Spinal cord (tissue), 10 donors: ENCODE results near the gene TMEM220. TPM values are rescaled to one million over a fixed set of nuclear protein-coding genes. Genes with fewer than 3 reads are reported as not detected.

Experiments
- DNase-seq, 6 donors: peaks; one replicate each; pipeline versions ENCODE4 v3.0.0 to v3.0.0-alpha.2; 2013 to 2015; ENCODE audit warnings: low spot score in 6 of 6, low read depth in 4 of 6
- H3K27ac ChIP-seq: one replicate; pipeline ENCODE4 v1.5.1; 2013; ENCODE audit warnings: low read depth, low read length, control low read depth
- H3K27me3 ChIP-seq: one replicate; pipeline ENCODE4 v1.6.1; 2013; ENCODE audit warnings: low read length; ENCODE audit not compliant: control insufficient read depth, insufficient read depth
- H3K36me3 ChIP-seq: one replicate; pipeline ENCODE4 v1.6.1; 2013; ENCODE audit warnings: low read length; ENCODE audit not compliant: control insufficient read depth, insufficient read depth
- H3K4me1 ChIP-seq: one replicate; pipeline ENCODE4 v1.6.1; 2013; ENCODE audit warnings: low read length; ENCODE audit not compliant: control insufficient read depth, insufficient read depth
- H3K4me3 ChIP-seq: one replicate; pipeline ENCODE4 v1.5.1; 2013; ENCODE audit warnings: low read depth, low read length, control low read depth
- H3K9me3 ChIP-seq: one replicate; pipeline ENCODE4 v1.6.1; 2013; ENCODE audit warnings: low read length; ENCODE audit not compliant: control insufficient read depth, insufficient read depth
- WGBS: methylation state at CpG from one replicate; pipeline ENCODE4 v1.1.5; 2013; ENCODE audit warnings: missing lambda C conversion rate; ENCODE audit not compliant: insufficient coverage; 5-methylcytosine and 5-hydroxymethylcytosine counted together
- polyA plus RNA-seq, 2 donors: library from polyadenylated mRNA; unstranded; fragments of 120-200 nt; gene quantifications; one replicate each; pipeline ENCODE4 v1.2.1, GENCODE V29; 2013; ENCODE audit not compliant: insufficient read length in 2 of 2
- total RNA-seq, 2 donors: library from RNA; depleted of rRNA in 1 of 2; stranded (reverse); fragments of 120-200 nt in 1 of 2; fragments of >200 nt in 1 of 2; gene quantifications; one replicate each; pipeline versions ENCODE4 v1.2.3 to v1.2.4, GENCODE V29; 2013 to 2014
- donor health status: healthy.

TMEM220 gene
- total and polyA plus RNA-seq, 4 donors: 2.6 to 8.3 (median 7.2) TPM

- H3K9me3 ChIP-seq: no peaks in the 10 kb centered on the region
- no peaks in the 10 kb centered on the region for H3K36me3 ChIP-seq
- H3K27me3 ChIP-seq: no peaks in the 10 kb centered on the region
- peaks cover 12% of the 10 kb centered on the region for H3K4me1 ChIP-seq
- no peak for DNase-seq
- H3K4me3 ChIP-seq: no peak overlapping the region
- no peak overlapping the region for H3K27ac ChIP-seq
- 100% methylated on average over 1 of the region's 6 CpGs for WGBS
These were observed 15.4 kb upstream of the TMEM220 start for GRCh38 chr17:10745231-10745630.

DNA sequence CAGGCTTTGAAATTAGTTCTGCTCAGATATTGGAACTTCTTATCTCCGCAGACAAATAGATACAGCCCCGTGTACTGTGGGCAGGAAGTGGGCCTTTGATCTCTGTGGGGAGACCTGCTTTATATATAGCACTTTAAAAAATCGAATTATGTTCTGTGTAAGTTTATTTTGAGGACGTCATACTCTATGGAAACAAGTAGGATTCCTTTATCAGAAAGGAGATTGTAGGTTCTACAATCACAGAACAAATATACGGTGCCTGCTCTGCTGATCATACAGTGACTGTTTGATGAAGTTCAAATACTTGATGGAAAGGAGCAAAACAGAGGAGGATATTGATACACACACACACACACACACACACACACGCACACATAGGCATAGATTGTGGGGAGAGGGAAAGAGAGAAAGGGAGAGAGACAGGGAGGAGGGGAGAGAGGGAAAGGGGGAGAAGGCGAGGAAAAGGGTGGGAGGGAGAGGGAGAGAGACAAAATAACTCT is 14.7 kb upstream of the TMEM220 start:
- no peaks in the 10 kb centered on the region for H3K9me3 ChIP-seq
- DNase-seq: no peak
- no peak overlapping the region for H3K27ac ChIP-seq
- peaks cover 10% of the 10 kb centered on the region for H3K4me1 ChIP-seq
- no peak overlapping the region for H3K4me3 ChIP-seq
- H3K27me3 ChIP-seq: no peaks in the 10 kb centered on the region
- WGBS: 60% methylated on average over 1 of the region's 7 CpGs
- no peaks in the 10 kb centered on the region for H3K36me3 ChIP-seq

DNA sequence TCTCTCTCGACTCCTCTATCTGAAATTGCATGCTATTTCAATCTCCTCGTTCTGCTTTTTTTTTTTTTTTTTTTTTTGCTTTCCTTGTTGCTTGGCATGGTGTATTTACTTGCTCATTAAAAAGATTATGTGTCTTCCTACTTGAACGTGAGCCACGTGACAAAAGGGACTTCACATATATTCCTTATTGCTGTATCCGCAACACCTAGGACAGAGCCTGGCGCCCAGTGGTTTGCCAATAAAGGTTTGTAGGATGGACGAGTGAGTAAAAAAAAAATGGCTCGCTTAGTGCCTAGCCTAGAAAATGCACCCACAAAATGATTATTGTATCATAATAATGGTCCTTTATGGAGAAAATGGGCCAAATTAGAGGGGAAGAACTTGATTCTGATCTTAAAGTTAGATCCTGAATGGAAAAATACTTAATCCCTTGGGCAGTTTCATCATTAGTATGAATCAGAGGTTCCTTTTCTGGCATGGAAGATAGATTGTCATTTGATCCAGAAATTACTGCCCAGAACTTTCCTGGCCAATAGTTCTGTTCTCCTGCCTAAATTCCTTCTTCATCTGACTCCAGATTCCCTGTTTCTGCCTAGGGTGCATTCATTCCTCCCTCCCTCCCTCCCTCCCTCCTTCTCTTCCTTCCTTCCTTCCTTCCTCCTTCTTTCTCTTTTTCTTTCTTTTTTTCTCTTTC is 13.6 kb upstream of the TMEM220 start:
- WGBS: no CpG with 5 or more reads among the region's 8 CpGs
- Histone ChIP-seq H3K4me1 (peaks cover 5% of the 10 kb centered on the region), H3K27ac (no peak overlapping the region), H3K4me3 (no peak overlapping the region), H3K36me3 (no peaks in the 10 kb centered on the region), H3K27me3 (no peaks in the 10 kb centered on the region), H3K9me3 (no peaks in the 10 kb centered on the region)
- DNase-seq: no peak

DNA sequence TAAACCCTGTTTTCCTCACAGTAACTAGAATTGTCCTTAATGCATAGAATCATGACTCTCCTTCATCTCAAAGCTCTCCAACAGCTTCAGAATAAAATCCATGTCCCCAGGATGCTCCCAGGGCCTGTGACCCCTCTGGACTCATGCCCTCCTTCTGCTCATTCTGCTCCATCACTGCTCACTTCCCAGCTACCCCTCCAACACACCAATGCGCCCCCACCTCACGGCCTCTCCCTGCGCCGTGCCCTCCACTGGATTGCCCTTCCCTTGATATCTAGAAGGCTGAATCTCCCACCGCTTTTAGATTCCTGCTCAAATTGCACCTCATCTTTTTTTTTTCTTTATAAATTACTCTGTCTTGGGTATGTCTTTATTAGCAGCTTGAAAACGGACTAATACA is 12.6 kb upstream of the TMEM220 start:
- Histone ChIP-seq H3K27me3 (no peaks in the 10 kb centered on the region), H3K36me3 (no peaks in the 10 kb centered on the region), H3K27ac (no peak overlapping the region), H3K9me3 (no peaks in the 10 kb centered on the region), H3K4me3 (no peak overlapping the region), H3K4me1 (no peaks in the 10 kb centered on the region)
- DNase-seq: no peak
- 97% methylated on average over 4 of the region's 6 CpGs for WGBS

GRCh38 chr17:10741416-10742135 is 11.8 kb upstream of the TMEM220 start:
- Histone ChIP-seq H3K9me3 (no peaks in the 10 kb centered on the region), H3K27ac (no peak overlapping the region), H3K4me3 (no peak overlapping the region), H3K27me3 (no peaks in the 10 kb centered on the region), H3K4me1 (no peaks in the 10 kb centered on the region), H3K36me3 (no peaks in the 10 kb centered on the region)
- DNase-seq: no peak
- 97% methylated on average over 9 of the region's 10 CpGs for WGBS

DNA sequence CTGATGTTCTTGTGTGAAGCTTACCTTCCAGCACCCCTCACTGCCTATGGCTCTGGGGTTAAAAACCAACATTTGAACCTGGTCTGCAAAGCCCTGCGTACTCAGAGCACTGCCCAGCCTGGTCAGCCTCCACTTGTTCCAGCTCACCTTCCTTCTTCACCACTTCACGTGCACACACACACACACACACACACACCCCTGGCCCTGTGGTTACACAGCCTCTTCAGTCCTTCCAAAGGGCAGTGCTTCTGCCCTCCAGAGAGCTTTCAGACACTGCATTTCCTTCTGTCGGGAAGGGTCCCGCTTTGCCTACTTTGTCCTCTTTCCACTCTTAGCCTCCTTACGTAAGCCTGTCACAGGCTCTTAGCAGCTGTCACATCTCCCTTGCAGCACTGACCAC is 9.6 kb upstream of the TMEM220 start:
- no peaks in the 10 kb centered on the region for H3K27me3 ChIP-seq
- 70% methylated on average over 4 of the region's 5 CpGs for WGBS

GRCh38 chr17:10738521-10739258 is 8.9 kb upstream of the TMEM220 start:
- WGBS: 66% methylated on average over 4 of the region's 5 CpGs
- Histone ChIP-seq H3K4me1 (no peaks in the 10 kb centered on the region), H3K9me3 (no peaks in the 10 kb centered on the region), H3K27ac (no peak overlapping the region), H3K4me3 (no peak overlapping the region), H3K27me3 (no peaks in the 10 kb centered on the region), H3K36me3 (no peaks in the 10 kb centered on the region)
- no peak for DNase-seq

More for the DNA sequence above, 9.6 kb upstream of the TMEM220 start:
- Histone ChIP-seq H3K27ac (no peak overlapping the region), H3K9me3 (no peaks in the 10 kb centered on the region), H3K4me1 (no peaks in the 10 kb centered on the region), H3K4me3 (no peak overlapping the region), H3K36me3 (no peaks in the 10 kb centered on the region)
- no peak for DNase-seq

DNA sequence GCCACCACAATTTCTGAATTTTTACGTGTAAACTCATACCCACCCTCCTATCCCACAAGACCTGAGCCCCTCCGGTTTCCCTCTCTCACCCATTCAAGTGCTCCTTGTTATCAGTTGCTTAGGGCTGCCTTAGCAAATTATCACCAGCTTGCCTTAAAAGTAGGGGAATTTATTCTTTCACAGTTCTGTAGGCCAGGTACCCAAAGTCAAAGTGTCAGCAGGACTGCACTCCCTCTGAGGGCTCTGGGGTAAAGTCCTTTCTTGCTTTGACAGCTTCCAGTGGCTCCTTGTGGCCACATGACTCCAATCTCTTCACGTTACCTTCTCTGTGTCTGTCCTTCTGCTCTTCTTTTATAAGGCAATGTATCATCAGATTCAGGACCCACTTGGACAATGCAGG is 7.9 kb upstream of the TMEM220 start:
- no peaks in the 10 kb centered on the region for H3K9me3 ChIP-seq
- no peak for DNase-seq
- no peak overlapping the region for H3K4me3 ChIP-seq
- no peaks in the 10 kb centered on the region for H3K27me3 ChIP-seq
- peaks cover 4% of the 10 kb centered on the region for H3K4me1 ChIP-seq
- 100% methylated on average over 2 of the region's 3 CpGs for WGBS
- no peaks in the 10 kb centered on the region for H3K36me3 ChIP-seq
- H3K27ac ChIP-seq: no peak overlapping the region

GRCh38 chr17:10737168-10737622 is 7.4 kb upstream of the TMEM220 start:
- H3K9me3 ChIP-seq: no peaks in the 10 kb centered on the region
- H3K4me1 ChIP-seq: peaks cover 4% of the 10 kb centered on the region
- peak in 5 of 6 donors; percentile 60 to 93 (median 62) for DNase-seq
- H3K4me3 ChIP-seq: no peak overlapping the region
- H3K27me3 ChIP-seq: no peaks in the 10 kb centered on the region
- no peaks in the 10 kb centered on the region for H3K36me3 ChIP-seq
- H3K27ac ChIP-seq: no peak overlapping the region
- WGBS: 0% methylated on average over 4 of the region's 6 CpGs
